Activated CD4-positive, CD25-positive, alpha-beta regulatory T cell treated with anti-CD3 and anti-CD28 coated beads, Interleukin-2, amount 50 U/mL, for 72 hours (primary cell): Measurements from ENCODE around the gene MCRS1.

ENCODE experiments used
- DNase-seq: peaks from one replicate; pipeline ENCODE4 v3.0.0; 2021

MCRS1 gene

DNA sequence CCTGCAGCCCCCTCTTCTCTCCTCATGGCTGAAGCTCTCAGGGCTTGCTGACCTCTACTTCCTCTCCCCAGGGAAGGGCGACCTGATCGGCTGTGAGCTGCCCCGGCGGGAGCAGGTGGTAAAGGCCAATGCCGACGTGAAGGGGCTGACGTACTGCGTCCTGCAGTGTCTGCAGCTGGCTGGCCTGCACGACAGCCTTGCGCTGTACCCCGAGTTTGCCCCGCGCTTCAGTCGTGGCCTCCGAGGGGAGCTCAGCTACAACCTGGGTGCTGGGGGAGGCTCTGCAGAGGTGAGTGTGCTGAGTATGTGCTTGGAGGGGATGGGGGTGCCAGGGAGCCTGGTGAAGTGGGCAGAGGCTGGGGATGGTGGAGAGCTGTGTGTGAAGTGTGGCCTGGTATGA, 13.7 kb downstream of the MCRS1 start:
- no peak for DNase-seq

DNA sequence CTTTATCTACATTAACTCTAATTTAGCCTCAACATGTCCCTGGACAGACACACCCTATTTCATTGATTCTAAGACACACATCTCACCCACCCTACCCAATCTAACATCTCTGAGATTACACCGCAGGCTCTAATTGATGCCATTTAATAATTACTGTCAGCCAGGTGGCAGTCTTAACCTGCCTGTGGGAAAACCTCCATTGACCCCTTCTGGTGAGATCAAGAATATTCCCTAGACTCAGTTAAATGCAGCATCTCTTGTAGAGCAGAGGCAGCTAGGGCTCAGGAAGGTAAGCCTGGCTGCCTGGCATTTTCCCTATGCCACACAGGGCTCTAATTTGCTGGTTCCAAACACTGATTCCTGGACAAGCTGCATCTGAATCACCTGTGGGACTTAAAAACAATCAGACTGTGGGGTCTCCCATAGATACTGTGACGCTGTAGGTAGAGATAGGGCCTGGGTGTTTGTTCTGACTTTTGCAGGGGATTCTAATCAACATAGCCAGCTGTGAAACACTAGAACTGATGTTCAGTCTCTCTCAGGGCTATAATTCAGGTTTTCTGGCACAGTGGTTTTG, 14.3 kb downstream of the MCRS1 start:
- DNase-seq: no peak

DNA sequence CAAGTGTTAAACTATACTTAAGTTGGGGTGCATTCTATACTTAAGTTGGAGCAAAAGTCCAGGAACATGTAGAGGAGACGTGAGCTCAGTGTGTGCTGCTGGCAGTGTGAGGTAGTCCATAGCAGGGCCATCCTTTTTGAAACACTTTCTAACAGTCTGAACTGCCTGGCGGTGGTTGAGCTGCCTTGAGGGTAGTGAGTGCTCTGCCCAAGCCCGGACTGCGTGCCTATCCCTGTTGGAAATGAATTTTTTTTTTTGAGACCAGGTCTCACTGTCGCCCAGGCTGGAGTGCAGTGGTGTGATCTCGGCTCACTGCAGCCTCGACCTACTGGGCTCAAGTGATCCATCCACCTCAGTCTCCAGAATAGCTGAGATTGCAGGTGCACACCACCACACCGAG, 15.0 kb downstream of the MCRS1 start:
- DNase-seq: no peak

DNA sequence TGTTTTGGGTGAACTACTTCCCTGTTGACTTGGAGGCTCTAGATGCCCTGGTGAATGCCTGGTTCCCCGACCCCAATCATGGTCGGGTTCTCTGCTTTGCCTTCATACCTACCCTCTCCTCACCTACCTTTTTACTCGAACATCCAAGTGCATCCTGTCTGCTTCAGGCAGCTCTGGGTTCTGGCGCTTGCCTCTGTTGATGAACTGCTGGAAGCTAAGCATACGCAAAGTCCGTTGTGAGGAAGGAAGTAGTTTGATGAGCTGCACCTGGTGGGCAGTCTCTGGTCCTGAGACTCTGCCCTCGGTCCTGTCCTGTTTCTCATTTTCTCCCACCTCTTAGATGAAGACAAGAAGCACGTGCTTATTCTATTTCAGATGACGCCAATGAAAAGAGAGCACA, 15.5 kb downstream of the MCRS1 start:
- no peak for DNase-seq

DNA sequence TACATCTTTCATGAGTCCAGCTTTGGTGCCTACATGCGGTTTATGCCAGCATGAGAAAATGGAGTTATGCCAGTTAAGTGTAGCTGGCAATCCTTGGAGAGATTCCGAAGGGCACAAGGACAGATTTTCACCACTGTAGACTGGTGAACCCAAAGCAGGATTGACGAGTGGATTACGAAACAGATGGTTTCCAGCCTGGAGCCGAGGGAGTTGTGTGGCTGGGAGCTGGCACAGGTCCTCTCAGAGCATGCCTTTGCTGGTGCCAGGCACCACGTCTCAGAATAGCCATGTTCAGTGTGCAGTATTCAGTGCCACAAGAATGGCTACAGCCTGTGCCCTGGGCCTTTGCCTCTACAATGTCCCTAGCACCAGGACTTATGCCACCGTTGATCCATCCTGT, 15.9 kb downstream of the MCRS1 start:
- DNase-seq: no peak

DNA sequence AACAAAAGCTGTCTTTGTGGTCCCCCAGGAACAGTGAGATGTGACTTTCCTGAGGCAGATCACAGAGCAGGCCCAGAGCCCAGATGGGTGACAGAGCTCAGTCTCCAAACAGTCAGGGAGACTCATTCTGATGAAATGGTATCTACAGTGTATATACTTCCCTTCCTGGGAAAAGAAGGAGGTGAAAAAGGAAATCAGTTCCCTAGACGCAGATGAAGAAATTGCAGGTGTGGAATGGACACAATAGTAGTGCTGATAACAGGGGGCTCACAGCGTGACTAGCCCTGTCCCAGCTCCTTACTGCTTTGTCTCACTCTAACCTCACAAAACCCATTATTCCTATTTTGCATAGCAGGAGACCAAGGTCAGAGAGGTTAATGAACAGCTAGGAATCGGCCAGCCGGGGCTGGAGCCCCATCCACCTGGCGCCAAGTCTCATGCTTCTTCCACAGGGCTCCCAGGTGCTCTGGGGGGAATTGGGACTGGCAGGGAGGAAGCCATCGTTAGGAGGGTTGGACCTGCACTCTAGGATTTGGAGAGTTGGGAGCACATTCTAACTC, 17.2 kb downstream of the MCRS1 start:
- no peak for DNase-seq

DNA sequence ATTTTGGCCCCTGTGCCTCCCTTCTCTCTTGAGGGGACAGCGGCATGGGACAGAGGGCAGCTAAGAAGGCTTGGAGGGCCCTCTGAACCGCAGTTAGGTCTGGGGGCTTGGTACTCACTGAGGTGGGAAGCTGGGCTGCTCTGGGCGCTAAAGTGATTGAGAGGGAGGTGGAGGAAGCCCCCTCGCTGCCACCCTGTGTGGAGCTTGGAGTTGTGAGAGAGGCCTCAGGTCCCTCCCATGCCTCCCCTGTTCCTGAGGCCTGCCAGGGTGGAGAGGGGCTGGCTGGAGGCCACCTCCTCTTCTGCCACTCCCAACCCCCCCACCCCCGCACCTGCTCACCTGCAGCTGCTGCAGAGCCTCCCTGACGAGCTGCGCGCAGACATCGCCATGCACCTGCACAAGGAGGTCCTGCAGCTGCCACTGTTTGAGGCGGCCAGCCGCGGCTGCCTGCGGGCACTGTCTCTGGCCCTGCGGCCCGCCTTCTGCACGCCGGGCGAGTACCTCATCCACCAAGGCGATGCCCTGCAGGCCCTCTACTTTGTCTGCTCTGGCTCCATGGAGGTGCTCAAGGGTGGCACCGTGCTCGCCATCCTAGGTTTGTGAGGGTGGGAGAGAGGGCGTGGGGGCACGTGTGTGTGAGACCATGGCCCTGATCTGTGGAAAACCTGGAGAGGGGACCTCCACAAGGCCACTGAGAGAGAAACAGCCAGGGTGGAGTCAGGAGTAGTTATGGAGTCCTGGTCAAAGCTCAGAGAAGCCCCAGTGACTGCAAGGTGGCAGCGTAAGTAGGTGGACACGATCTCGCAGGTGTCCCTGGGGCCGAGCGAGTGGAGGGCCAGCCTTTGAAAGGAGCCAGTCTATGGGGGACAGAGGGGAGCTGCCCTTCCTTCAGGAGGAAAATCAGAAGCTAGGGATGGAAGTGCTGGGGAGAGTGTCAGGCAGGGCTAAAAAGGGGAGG, 17.9 kb downstream of the MCRS1 start:
- no peak for DNase-seq

DNA sequence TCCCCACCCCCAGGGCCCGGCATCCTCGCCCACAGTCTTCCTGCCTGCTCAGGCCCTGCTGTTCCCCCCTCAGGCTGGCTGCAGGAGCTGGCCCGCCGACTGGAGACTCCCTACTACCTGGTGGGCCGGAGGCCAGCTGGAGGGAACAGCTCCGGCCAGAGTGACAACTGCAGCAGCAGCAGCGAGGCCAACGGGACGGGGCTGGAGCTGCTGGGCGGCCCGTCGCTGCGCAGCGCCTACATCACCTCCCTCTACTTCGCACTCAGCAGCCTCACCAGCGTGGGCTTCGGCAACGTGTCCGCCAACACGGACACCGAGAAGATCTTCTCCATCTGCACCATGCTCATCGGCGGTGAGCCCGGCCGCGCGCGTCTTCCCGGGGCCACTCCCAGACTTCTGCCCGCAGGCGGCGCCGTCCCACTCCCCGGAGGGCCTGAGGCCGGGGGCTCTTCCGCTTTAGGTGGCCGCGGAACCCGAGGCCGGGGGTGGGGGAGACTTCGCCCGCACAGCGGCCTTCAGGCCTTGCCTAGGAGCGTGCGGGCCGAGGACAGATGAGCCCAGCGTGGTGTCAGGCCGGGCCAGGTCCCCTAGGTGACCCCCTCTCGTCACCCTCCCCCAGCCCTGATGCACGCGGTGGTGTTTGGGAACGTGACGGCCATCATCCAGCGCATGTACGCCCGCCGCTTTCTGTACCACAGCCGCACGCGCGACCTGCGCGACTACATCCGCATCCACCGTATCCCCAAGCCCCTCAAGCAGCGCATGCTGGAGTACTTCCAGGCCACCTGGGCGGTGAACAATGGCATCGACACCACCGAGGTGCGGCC, 18.9 kb downstream of the MCRS1 start:
- no peak for DNase-seq

DNA sequence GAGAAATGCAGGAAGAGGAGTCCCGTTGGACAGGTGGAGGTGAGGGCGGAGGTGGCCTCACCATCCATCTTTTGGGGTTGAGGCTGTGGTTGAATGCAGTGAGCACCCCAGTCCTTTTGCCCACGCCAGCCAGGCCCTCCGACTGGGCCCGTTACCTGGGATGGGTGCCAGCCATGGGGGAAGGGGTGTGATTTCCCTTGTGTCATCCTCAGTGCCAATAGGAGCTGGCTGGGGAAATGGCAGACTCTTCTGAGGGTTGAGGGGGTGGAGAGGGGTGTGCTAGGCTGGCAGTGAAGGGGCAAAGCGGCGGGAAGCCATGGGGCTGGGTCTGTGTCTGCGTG, 19.5 kb downstream of the MCRS1 start:
- no peak for DNase-seq

DNA sequence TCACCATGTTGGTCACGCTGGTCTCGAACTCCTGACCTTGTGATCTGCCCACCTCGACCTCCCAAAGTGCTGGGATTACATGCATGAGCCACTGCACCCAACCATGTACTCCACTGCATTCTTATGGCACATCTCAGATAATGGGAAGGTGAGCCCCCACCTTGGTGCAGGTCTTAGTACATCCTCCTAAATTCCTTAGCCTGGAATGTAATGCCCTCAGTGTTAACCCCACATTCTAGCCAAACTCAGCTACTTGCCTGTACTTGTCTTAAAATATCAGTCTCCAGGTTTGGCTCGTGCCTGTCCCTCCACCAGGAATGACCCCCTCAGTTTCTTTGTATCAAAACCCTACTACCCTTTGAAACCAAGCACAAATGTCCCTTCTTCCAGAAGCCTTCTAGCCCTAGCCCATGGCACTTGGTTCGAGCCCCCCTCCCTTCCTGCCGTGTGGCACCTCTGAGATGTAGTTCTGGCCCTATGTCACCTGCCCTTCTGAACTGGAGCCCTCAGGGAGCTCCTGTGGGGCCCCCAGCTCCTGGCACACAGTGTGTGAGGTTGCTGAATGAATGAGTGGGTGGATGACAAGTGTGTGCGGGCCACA, 20.8 kb downstream of the MCRS1 start:
- peak; percentile 8 for DNase-seq

DNA sequence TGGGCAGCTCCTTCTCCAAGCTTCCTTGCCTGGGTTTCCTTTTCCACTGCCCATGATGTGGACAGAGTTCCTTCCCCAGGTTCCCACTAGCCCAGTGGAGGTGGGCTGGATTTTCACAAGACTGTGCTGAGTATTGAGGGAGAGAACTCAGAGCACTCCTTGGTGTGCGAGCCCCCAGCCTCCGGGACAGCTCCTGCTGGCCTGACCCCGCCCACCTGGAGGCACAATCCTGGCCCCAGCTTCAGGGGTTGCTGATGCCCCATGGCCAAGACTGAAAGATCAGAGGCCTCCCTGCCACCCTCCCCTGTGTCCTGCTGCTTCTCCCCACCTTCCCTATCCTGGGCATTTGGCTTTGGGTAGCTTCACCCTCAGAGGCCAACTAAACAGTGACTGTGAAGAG, 21.5 kb downstream of the MCRS1 start:
- DNase-seq: peak; percentile 27

DNA sequence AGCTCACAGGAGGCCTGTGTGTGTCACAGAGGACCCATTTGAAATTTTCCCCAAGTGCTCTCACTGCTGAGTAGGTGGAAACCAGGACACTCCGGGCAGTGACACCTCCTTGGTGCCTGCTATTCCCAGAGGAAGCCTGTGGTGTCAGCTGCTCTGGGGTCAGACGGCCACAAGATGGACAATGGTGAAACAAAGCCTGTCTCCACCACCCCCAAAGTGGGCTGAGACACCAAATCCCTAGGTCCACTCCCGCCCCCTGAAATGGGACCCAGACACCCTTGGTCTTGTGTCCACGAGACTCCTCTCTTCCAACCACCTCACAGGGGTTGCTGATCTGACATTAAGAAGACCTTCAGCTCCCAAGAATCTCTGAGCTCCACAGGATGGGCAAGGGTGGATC, 22.1 kb downstream of the MCRS1 start:
- DNase-seq: no peak

DNA sequence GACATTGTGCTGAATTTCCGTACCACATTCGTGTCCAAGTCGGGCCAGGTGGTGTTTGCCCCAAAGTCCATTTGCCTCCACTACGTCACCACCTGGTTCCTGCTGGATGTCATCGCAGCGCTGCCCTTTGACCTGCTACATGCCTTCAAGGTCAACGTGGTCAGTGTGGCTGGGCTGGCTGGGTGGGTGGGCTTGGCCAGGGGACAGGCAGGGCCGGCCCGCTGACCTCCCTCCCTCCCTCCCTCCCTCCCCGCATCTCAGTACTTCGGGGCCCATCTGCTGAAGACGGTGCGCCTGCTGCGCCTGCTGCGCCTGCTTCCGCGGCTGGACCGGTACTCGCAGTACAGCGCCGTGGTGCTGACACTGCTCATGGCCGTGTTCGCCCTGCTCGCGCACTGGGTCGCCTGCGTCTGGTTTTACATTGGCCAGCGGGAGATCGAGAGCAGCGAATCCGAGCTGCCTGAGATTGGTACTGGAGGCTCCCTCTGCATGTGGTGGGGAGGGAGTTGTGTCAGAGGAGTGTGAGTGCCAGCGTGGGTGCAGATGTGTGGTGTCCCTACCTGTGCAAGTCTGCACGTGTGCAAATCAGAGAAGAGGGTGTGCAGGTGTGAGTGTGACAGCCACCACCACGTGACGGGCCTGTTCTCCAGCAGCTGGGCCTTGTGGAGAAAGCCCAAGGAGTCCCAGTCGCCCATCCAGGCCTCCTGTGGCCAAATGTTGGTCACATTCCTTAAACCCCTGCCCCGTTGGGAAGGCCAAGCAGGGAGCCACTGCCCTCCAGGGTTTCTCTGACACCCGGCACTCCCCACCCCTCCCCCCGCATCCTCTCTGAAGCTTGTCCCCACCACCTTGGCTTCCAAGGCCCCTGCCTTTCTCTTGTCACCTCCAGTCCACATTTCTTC, 23.8 kb downstream of the MCRS1 start:
- peak; percentile 26 for DNase-seq

DNA sequence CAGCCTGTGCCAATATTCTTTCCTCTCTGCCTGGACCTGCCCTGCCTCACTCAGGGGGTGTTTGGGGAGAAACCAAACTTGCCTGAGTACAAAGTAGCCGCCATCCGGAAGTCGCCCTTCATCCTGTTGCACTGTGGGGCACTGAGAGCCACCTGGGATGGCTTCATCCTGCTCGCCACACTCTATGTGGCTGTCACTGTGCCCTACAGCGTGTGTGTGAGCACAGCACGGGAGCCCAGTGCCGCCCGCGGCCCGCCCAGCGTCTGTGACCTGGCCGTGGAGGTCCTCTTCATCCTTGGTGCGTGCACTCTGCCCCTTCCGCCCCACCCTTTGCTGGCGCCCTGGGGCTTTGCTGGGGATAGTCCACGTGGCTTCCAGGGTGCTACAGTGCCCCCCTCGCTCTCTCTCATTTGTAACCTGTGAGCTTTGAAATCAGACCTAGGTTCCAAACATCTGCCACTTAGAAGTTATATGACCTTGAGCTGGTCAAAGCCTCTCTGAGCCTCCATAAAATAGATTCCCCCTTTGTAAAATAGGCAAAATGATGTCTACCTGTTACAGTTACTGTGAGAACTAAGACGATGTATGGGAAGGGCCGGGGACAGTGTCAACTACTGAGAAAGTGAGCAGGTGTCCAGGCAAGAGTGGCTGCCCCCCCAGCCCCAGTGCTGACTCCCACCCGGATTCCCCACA, 24.6 kb downstream of the MCRS1 start:
- peak; percentile 24 for DNase-seq

DNA sequence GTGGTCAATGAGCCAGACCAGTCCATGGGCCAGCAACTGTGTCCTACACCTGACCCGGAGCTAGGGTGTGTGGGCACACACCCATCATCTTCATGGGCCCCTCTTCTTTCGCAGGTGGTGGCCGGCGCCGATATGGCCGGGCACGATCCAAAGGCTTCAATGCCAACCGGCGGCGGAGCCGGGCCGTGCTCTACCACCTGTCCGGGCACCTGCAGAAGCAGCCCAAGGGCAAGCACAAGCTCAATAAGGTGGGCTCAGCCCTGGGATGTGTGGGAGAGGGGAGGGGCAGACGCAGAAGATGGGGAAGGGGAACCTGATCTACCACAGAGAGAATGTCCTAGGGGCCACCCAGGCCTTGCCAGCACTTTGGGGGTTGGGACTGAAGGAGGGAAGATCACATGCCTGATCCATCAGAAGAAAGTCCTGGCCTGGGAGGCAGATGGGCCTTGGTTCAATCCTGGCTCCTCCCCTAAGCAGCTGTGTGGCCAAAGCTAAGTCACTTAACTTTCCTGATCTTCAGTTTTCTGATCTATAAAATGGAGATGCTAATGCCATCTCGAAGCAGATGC, 25.3 kb downstream of the MCRS1 start:
- peak; percentile 20 for DNase-seq

DNA sequence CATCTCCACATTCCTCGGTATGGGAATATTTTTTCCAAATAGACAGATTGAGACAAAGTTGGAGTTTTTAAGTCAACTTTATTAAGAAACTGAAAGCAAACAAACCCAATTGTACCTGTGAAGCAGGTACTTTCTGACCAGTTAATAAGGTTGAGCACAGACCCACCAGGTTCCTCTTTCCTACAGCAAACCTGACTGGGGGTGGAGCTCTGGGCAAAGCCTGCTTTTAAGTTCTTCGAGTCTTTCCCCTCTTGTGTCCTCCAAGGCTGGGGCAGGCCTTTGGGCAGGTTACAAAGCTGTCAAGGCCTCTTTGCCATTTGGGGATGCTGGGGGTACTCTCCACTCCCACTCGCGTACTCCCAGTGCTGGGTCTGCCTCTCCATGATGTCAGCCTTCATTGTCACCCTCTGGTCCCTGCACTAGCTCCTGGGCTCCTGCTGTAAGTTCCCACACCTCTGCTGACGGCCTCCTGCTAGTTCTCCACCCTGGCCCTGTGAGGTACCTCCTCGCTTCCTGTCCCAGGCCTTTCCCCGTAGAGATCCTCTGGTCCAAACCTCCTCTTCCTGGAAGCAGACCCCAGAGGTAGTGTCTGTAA, 25.9 kb downstream of the MCRS1 start:
- no peak for DNase-seq

DNA sequence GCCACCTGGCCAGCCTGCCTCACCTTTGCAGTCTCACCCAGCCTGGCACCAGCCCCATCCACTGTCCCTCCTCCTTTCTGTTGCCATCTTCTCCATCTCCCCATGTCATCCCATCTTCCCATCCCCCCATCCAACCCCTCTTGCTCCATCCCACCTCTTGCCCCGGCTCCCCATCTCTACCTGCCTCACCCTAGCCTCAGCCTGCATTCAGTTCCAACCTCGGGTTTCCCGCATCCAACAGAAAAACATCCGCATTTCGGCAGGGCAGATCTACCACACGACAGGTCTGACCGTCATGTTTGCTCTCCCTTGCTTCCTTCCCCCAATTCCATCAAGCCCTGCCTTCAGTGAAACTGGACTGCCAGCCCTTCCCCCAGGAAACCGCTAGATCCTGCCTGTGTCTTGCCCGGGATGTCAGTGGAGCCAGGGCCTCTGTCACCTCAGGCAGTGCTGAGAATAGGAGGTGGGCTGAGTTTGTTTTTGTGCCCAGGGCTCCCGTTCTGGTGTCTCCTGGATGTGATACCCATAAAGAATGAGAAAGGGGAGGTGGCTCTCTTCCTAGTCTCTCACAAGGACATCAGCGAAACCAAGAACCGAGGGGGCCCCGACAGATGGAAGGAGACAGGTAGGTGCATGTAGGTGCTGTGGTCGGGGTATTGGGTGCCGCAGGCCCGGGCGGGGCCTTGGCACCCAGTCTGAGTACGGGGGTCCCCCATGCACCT, 26.6 kb downstream of the MCRS1 start:
- no peak for DNase-seq

DNA sequence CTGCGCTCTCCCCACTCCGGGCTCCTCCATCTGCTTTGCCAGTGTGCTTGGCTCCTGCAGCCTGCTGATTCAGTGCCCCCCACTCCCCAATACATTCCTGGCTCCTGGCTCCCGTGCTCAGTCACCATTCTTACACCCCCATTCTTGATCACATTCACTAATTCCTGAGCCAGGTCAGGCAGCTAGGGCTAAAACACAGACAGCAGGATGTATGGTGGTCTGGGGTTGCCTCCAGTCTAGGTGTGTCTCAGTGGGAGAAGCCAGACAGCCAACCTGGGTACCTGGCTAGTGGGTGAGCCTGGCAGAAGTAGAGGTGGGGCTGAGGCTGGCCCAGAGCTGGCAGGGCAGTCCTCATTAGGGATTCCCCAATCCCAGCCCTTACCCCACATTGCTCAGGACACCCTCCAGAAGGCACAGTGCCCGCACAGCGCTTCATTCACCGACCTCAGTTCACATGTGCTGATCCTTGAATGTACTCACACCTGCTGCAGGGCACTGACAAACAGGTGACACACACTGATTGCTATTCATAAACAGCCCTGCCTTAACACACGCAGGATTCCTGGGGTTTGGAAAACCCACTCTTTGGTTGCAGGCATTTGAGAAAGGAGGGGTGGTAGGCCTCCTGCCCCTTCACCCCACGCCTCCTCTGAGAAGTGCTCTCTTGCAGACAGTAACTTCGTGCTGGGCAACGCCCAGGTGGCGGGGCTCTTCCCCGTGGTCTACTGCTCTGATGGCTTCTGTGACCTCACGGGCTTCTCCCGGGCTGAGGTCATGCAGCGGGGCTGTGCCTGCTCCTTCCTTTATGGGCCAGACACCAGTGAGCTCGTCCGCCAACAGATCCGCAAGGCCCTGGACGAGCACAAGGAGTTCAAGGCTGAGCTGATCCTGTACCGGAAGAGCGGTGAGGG, 27.5 kb downstream of the MCRS1 start:
- no peak for DNase-seq
